MCF 10A (cell line): ENCODE measurements around the gene SDK1. TPM values are rescaled to one million over a fixed set of nuclear protein-coding genes. Genes with fewer than 3 reads are reported as not detected.

ENCODE experiments used
- BruUV-seq: library from RNA; stranded (reverse); fragments of 400-500 nt; replicated peaks from 2 replicates; lab custom pipeline; 2021; lab: Mats Ljungman, UMichigan
- CTCF ChIA-PET: fragments of 300-600 bp; sonication (Branson Sonifier 250); formaldehyde crosslinking; extraction: SDS; loops from one replicate; lab custom pipeline; 2021; ENCODE audit warnings: antibody characterized with exemption, inconsistent platforms; lab: Yijun Ruan, JAX
- POLR2A ChIA-PET: fragments of 300-600, 350-650 bp; sonication (Branson Sonifier 250); formaldehyde crosslinking; extraction: SDS; loops from one replicate; lab custom pipeline; 2020; ENCODE audit warnings: antibody characterized with exemption, inconsistent platforms; lab: Yijun Ruan, JAX
- DNase-seq: peaks from one replicate; pipeline ENCODE4 v3.0.0-alpha.2; 2018; ENCODE audit not compliant: unreplicated experiment
- H3K27ac Mint-ChIP-seq: one replicate; pipeline ENCODE4 v1.8.0; 2022; ENCODE audit warnings: mild to moderate bottlenecking, low read depth, mixed read lengths; ENCODE audit not compliant: unreplicated experiment
- H3K27me3 Mint-ChIP-seq: one replicate; pipeline ENCODE4 v1.8.0; 2022; ENCODE audit warnings: mixed read lengths; ENCODE audit not compliant: insufficient read depth, unreplicated experiment
- H3K36me3 Mint-ChIP-seq: one replicate; pipeline ENCODE4 v1.8.0; 2022; ENCODE audit warnings: mild to moderate bottlenecking, moderate library complexity, mixed read lengths; ENCODE audit not compliant: insufficient read depth, unreplicated experiment
- H3K4me1 Mint-ChIP-seq: one replicate; pipeline ENCODE4 v1.8.0; 2022; ENCODE audit warnings: mixed read lengths; ENCODE audit not compliant: insufficient read depth, unreplicated experiment
- H3K4me3 Mint-ChIP-seq: one replicate; pipeline ENCODE4 v1.8.0; 2022; ENCODE audit warnings: mild to moderate bottlenecking, moderate library complexity, mixed read lengths; ENCODE audit not compliant: unreplicated experiment
- H3K9me3 Mint-ChIP-seq: one replicate; pipeline ENCODE4 v1.8.0; 2022; ENCODE audit warnings: mixed read lengths; ENCODE audit not compliant: unreplicated experiment
- CTCF ChIP-seq: fragments of 200-600 bp; IDR thresholded peaks from one replicate; pipeline ENCODE4 v1.8.0; 2022; ENCODE audit warnings: antibody characterized with exemption, mild to moderate bottlenecking; ENCODE audit not compliant: unreplicated experiment
- intact Hi-C: fragments of 100-400 bp; cut with micrococcal nuclease; formaldehyde crosslinking; loops from 2 replicates; pipeline ENCODE4 v1.14.1; 2022
- total RNA-seq: library from RNA; stranded (reverse); gene quantifications from 2 replicates; pipeline ENCODE4 v1.2.3, GENCODE V29; 2022

SDK1 gene
- total RNA-seq, 1 experiment from 2014 or later = 3.3 TPM

GRCh38 chr7:3650844-3651243 lies 349.8 kb downstream of the SDK1 start:
- ChIA-PET POLR2A (no interaction called here), CTCF (no interaction called here)
- no peak for TF ChIP-seq CTCF
- no peaks in the 10 kb centered on the region for H3K9me3 Mint-ChIP-seq
- no peak overlapping the region for H3K4me3 Mint-ChIP-seq
- H3K36me3 Mint-ChIP-seq = no peaks in the 10 kb centered on the region
- intact Hi-C loops = no loop called here
- no TSS peak for BruUV-seq
- peaks cover 15% of the 10 kb centered on the region for H3K4me1 Mint-ChIP-seq
- H3K27me3 Mint-ChIP-seq = no peaks in the 10 kb centered on the region
- H3K27ac Mint-ChIP-seq = no peak overlapping the region
- DNase-seq = no peak

- intact Hi-C loops = no loop called here
- no peaks in the 10 kb centered on the region for H3K27me3 Mint-ChIP-seq
- no peaks in the 10 kb centered on the region for H3K9me3 Mint-ChIP-seq
- DNase-seq = no peak
- H3K4me1 Mint-ChIP-seq = peaks cover 6% of the 10 kb centered on the region
- POLR2A ChIA-PET = no interaction called here
- H3K4me3 Mint-ChIP-seq = no peak overlapping the region
- no peak for TF ChIP-seq CTCF
- H3K36me3 Mint-ChIP-seq = no peaks in the 10 kb centered on the region
- no TSS peak for BruUV-seq
- CTCF ChIA-PET = no interaction called here
- H3K27ac Mint-ChIP-seq = no peak overlapping the region
These were observed 354.6 kb downstream of the SDK1 start for GRCh38 chr7:3655635-3656034.

GRCh38 chr7:3657206-3657605 lies 356.2 kb downstream of the SDK1 start:
- ChIA-PET POLR2A (interaction anchor here (0.7 kb wide), 1 partner anchor 1217 kb away, joined by 4 read pairs; no protein-coding TSS in a partner anchor), CTCF (no interaction called here)
- Mint-ChIP-seq H3K4me1 (peaks cover 3% of the 10 kb centered on the region), H3K36me3 (no peaks in the 10 kb centered on the region), H3K4me3 (no peak overlapping the region), H3K9me3 (no peaks in the 10 kb centered on the region), H3K27me3 (no peaks in the 10 kb centered on the region), H3K27ac (no peak overlapping the region)
- intact Hi-C loops = no loop called here
- TF ChIP-seq CTCF = no peak
- BruUV-seq = no TSS peak
- no peak for DNase-seq

GRCh38 chr7:3668743-3669142 lies 367.7 kb downstream of the SDK1 start:
- Mint-ChIP-seq H3K36me3 (no peaks in the 10 kb centered on the region), H3K4me3 (no peak overlapping the region), H3K4me1 (no peaks in the 10 kb centered on the region), H3K9me3 (no peaks in the 10 kb centered on the region), H3K27me3 (no peaks in the 10 kb centered on the region), H3K27ac (no peak overlapping the region)
- DNase-seq = no peak
- ChIA-PET POLR2A (no interaction called here), CTCF (no interaction called here)
- intact Hi-C loops = no loop called here
- TF ChIP-seq CTCF = no peak
- no TSS peak for BruUV-seq
